ENCODE results near the gene MOB4.

DNA sequence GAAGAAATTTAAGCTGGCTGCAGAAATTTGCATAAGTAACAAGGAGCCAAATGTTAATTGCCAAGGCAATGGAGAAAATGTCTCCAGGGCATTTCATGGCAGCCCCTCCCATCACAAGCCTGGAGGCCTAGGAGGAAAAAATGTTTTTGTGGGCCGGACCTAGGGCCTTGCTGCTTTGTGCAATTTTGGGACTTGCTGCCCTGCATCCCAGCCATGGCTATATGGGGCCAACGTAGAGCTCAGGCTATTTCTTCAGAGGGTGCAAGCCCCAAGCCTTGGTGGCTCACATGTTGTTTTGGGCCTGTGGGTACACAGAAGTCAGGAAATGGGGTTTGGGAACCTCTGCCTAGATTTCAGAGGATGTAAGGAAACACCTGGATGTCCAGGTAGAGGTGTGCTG, 57.7 kb downstream of the MOB4 start:
- TF ChIP-seq MXI1 (IDR thresholded peaks at IDR 0.05; ENCODE audit: low read depth, low read length), result no peak
- TF ChIP-seq POLR2A (IDR thresholded peaks at IDR 0.05; ENCODE audit: low read depth, low read length), result no peak
- no peak for TF ChIP-seq NBN (IDR thresholded peaks at IDR 0.05)
- TF ChIP-seq GABPA (IDR thresholded peaks at IDR 0.05; ENCODE audit: low read depth), result no peak
- TF ChIP-seq ZNF384 (IDR thresholded peaks at IDR 0.05; ENCODE audit: borderline replicate concordance, low read depth, low read length), result no peak
- no peak for TF ChIP-seq SUZ12 (IDR thresholded peaks at IDR 0.05; ENCODE audit: unreplicated experiment)
